SK-N-SH treated with all-trans-retinoic acid at 6 μM for 48 hours (cell line): ENCODE measurements around the gene MNAT1.

Source experiments
- ATAC-seq: fragments of 200-7000 bp; cut with Tn5 transposase; 3 replicates; pipeline ENCODE4 v1.9.1; 2020; ENCODE audit warnings: mild to moderate bottlenecking, moderate library complexity
- BACH2 ChIP-seq: fragments of 250-450 bp; sonication (Bioruptor Pico); IDR thresholded peaks from 2 replicates; pipeline ENCODE4 v1.9.0; 2021; ENCODE audit warnings: mild to moderate bottlenecking, borderline replicate concordance
- CREB5 ChIP-seq: fragments of 250-450 bp; sonication (Bioruptor Pico); IDR thresholded peaks from 2 replicates; pipeline ENCODE4 v1.5.1; 2020; ENCODE audit warnings: low read depth, mild to moderate bottlenecking, moderate library complexity
- CSDC2 ChIP-seq: fragments of 250-450 bp; sonication (Bioruptor Pico); IDR thresholded peaks from 2 replicates; pipeline ENCODE4 v1.5.0; 2020; ENCODE audit warnings: mild to moderate bottlenecking, moderate library complexity
- CSRNP3 ChIP-seq: fragments of 250-450 bp; sonication (Bioruptor Pico); IDR thresholded peaks from 2 replicates; pipeline ENCODE4 v1.5.1; 2021; ENCODE audit warnings: mild to moderate bottlenecking, moderate library complexity
- ESRRG ChIP-seq: fragments of 250-450 bp; sonication (Bioruptor Pico); IDR thresholded peaks from 2 replicates; pipeline ENCODE4 v1.6.1; 2021; ENCODE audit warnings: mild to moderate bottlenecking
- GLIS3 ChIP-seq: fragments of 250-450 bp; sonication (Bioruptor Pico); IDR thresholded peaks from 2 replicates; pipeline ENCODE4 v1.5.0; 2020; ENCODE audit warnings: mild to moderate bottlenecking, moderate library complexity
- ISL1 ChIP-seq: fragments of 250-450 bp; sonication (Bioruptor Pico); IDR thresholded peaks from 2 replicates; pipeline ENCODE4 v2.1.2; 2022; ENCODE audit warnings: mild to moderate bottlenecking, moderate library complexity
- OSR1 ChIP-seq: fragments of 250-450 bp; sonication (Bioruptor Pico); IDR thresholded peaks from 2 replicates; pipeline ENCODE4 v1.8.0; 2022; ENCODE audit warnings: moderate library complexity, mild to moderate bottlenecking, inconsistent platforms
- PATZ1 ChIP-seq: fragments of 250-450 bp; sonication (Bioruptor Pico); IDR thresholded peaks from 2 replicates; pipeline ENCODE4 v1.8.0; 2020; ENCODE audit warnings: mild to moderate bottlenecking, moderate library complexity, borderline replicate concordance
- POU6F1 ChIP-seq: fragments of 250-450 bp; sonication (Bioruptor Pico); IDR thresholded peaks from 2 replicates; pipeline ENCODE4 v1.8.0; 2021; ENCODE audit warnings: low read depth, mild to moderate bottlenecking, moderate library complexity, borderline replicate concordance
- PPARA ChIP-seq: fragments of 250-450 bp; sonication (Bioruptor Pico); IDR thresholded peaks from 2 replicates; pipeline ENCODE4 v1.5.0; 2020; ENCODE audit warnings: mild to moderate bottlenecking, borderline replicate concordance
- RARB ChIP-seq: fragments of 250-450 bp; sonication (Bioruptor Pico); IDR thresholded peaks from 2 replicates; pipeline ENCODE4 v1.8.0; 2021; ENCODE audit warnings: mild to moderate bottlenecking, moderate library complexity
- SNAI2 ChIP-seq: fragments of 250-450 bp; sonication (Bioruptor Pico); IDR thresholded peaks from 2 replicates; pipeline ENCODE4 v1.5.0; 2020; ENCODE audit warnings: mild to moderate bottlenecking, moderate library complexity
- TCF4 ChIP-seq: fragments of 250-450 bp; sonication (Bioruptor Pico); IDR thresholded peaks from 2 replicates; pipeline ENCODE4 v1.8.0; 2021; ENCODE audit warnings: mild to moderate bottlenecking, moderate library complexity, borderline replicate concordance
- TOX ChIP-seq: fragments of 250-450 bp; sonication (Bioruptor Pico); IDR thresholded peaks from 2 replicates; pipeline ENCODE4 v1.8.0; 2021; ENCODE audit warnings: mild to moderate bottlenecking, moderate library complexity, borderline replicate concordance
- ZFP3 ChIP-seq: fragments of 250-450 bp; sonication (Bioruptor Pico); IDR thresholded peaks from 2 replicates; pipeline ENCODE4 v1.5.0; 2020; ENCODE audit warnings: mild to moderate bottlenecking, moderate library complexity
- ZFP30 ChIP-seq: fragments of 450-650 bp; formaldehyde crosslinking; IDR thresholded peaks from 2 replicates; pipeline ENCODE4 v1.5.0; 2022; ENCODE audit warnings: mild to moderate bottlenecking, moderate library complexity
- ZNF565 ChIP-seq: fragments of 450-650 bp; formaldehyde crosslinking; conservative IDR thresholded peaks from 2 replicates; pipeline ENCODE4 v1.5.0; 2020; ENCODE audit warnings: low read depth, mild to moderate bottlenecking, moderate library complexity
- ZNF70 ChIP-seq: fragments of 450-650 bp; formaldehyde crosslinking; IDR thresholded peaks from 2 replicates; pipeline ENCODE4 v1.5.0; 2020; ENCODE audit warnings: mild to moderate bottlenecking, moderate library complexity
- TF ChIP-seq, protein P1 (sequence below): fragments of 250-450 bp; sonication (Bioruptor Pico); IDR thresholded peaks from 2 replicates; pipeline ENCODE4 v1.5.0; 2020; ENCODE audit warnings: mild to moderate bottlenecking, moderate library complexity

Gene MNAT1

GRCh38 chr14:60713513-60713912, 21.0 kb upstream of the MNAT1 start:
- TF ChIP-seq PPARA (CRISPR knock-in tag) (no peak), POU6F1 (CRISPR knock-in tag) (no peak), ZNF565 (CRISPR knock-in tag) (no peak), RARB (CRISPR knock-in tag) (no peak), TCF4 (no peak), ISL1 (CRISPR knock-in tag) (no peak), ZNF70 (CRISPR knock-in tag) (no peak), CSDC2 (CRISPR knock-in tag) (no peak), ZFP30 (CRISPR knock-in tag) (no peak), TOX (no peak), CSRNP3 (CRISPR knock-in tag) (no peak), BACH2 (CRISPR knock-in tag) (no peak), ESRRG (CRISPR knock-in tag) (no peak), PATZ1 (no peak), GLIS3 (CRISPR knock-in tag) (no peak)
- TF ChIP-seq, protein P1, sequence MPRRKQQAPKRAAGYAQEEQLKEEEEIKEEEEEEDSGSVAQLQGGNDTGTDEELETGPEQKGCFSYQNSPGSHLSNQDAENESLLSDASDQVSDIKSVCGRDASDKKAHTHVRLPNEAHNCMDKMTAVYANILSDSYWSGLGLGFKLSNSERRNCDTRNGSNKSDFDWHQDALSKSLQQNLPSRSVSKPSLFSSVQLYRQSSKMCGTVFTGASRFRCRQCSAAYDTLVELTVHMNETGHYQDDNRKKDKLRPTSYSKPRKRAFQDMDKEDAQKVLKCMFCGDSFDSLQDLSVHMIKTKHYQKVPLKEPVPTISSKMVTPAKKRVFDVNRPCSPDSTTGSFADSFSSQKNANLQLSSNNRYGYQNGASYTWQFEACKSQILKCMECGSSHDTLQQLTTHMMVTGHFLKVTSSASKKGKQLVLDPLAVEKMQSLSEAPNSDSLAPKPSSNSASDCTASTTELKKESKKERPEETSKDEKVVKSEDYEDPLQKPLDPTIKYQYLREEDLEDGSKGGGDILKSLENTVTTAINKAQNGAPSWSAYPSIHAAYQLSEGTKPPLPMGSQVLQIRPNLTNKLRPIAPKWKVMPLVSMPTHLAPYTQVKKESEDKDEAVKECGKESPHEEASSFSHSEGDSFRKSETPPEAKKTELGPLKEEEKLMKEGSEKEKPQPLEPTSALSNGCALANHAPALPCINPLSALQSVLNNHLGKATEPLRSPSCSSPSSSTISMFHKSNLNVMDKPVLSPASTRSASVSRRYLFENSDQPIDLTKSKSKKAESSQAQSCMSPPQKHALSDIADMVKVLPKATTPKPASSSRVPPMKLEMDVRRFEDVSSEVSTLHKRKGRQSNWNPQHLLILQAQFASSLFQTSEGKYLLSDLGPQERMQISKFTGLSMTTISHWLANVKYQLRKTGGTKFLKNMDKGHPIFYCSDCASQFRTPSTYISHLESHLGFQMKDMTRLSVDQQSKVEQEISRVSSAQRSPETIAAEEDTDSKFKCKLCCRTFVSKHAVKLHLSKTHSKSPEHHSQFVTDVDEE (CRISPR knock-in tag), result no peak
- no peak for ATAC-seq

DNA sequence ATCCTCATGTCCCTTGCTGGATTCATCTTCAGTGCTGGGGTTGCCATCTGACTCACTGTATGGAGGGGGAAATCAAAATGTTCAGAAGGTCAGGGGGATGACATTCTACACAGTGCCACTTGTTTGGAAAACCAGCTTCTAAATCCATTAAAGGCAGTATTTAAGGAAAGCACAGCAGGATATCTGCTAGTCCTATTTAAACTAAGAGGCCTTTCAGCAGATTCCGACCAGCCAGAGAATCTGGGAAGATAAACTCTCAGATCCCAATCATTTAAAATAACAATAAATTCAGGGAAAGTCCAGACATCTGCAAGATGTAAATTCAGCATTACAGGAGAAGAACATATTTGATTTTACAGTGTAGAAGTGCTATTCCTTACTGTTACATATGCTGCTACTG, 14.2 kb upstream of the MNAT1 start:
- TF ChIP-seq CREB5 (CRISPR knock-in tag), result no peak
- TF ChIP-seq PPARA (CRISPR knock-in tag), result no peak
- no peak for TF ChIP-seq RARB (CRISPR knock-in tag)
- TF ChIP-seq ZNF565 (CRISPR knock-in tag), result no peak
- no peak for TF ChIP-seq ZNF70 (CRISPR knock-in tag)
- no peak for TF ChIP-seq OSR1 (CRISPR knock-in tag)
- TF ChIP-seq CSDC2 (CRISPR knock-in tag), result no peak
- TF ChIP-seq ESRRG (CRISPR knock-in tag), result no peak
- no peak for TF ChIP-seq SNAI2 (CRISPR knock-in tag)
- TF ChIP-seq ZFP3 (CRISPR knock-in tag), result no peak
- no peak for TF ChIP-seq PATZ1
- TF ChIP-seq GLIS3 (CRISPR knock-in tag), result no peak
- no peak for TF ChIP-seq ZFP30 (CRISPR knock-in tag)
- TF ChIP-seq, protein P1 (CRISPR knock-in tag), result no peak
- no peak for ATAC-seq
